ENCODE results near the gene LIMA1. TPM values are rescaled to one million over a fixed set of nuclear protein-coding genes. Genes with fewer than 3 reads are reported as not detected.

LIMA1 gene
- total RNA-seq, 6 experiments from 2014 or later, result 7.3 to 21.9 (median 13.1) TPM

GRCh38 chr12:50252977-50253602 is 30.2 kb downstream of the LIMA1 start:
- WGBS (ENCODE audit: insufficient coverage, low coverage, low lambda C conversion rate, missing lambda C conversion rate), result 66% methylated on average over 6 of the region's 6 CpGs
- no peak for TF ChIP-seq CTCF (IDR thresholded peaks at IDR 0.05)
- TF ChIP-seq POLR2A (IDR thresholded peaks at IDR 0.05), result no peak
- H3K36me3 ChIP-seq, result no peaks in the 10 kb centered on the region
- no peak for DNase-seq
- no peak overlapping the region for H3K4me3 ChIP-seq
- peaks cover 0 to 23% (median 8%) of the 10 kb centered on the region in 4 donors for H3K4me1 ChIP-seq
- no peak overlapping the region for H3K27ac ChIP-seq
- no peaks in the 10 kb centered on the region for H3K27me3 ChIP-seq
- ATAC-seq, result no peak
- no peaks in the 10 kb centered on the region for H3K9me3 ChIP-seq
- intact Hi-C loops (cut with DNase I), result no loop called here

- no peak for ATAC-seq
- no peak overlapping the region for H3K4me3 ChIP-seq
- intact Hi-C loops (cut with DNase I), result no loop called here
- 58% methylated on average over 6 of the region's 6 CpGs for WGBS (ENCODE audit: insufficient coverage, low coverage, low lambda C conversion rate, missing lambda C conversion rate)
- H3K4me1 ChIP-seq, result peaks cover 0 to 16% (median 2%) of the 10 kb centered on the region in 4 donors
- TF ChIP-seq POLR2A (IDR thresholded peaks at IDR 0.05) (no peak), CTCF (IDR thresholded peaks at IDR 0.05) (no peak)
- no peaks in the 10 kb centered on the region for H3K36me3 ChIP-seq
- no peak for DNase-seq
- no peaks in the 10 kb centered on the region for H3K27me3 ChIP-seq
- no peaks in the 10 kb centered on the region for H3K9me3 ChIP-seq
- no peak overlapping the region for H3K27ac ChIP-seq
Measured at GRCh38 chr12:50251619-50252252, 31.6 kb downstream of the LIMA1 start.

DNA sequence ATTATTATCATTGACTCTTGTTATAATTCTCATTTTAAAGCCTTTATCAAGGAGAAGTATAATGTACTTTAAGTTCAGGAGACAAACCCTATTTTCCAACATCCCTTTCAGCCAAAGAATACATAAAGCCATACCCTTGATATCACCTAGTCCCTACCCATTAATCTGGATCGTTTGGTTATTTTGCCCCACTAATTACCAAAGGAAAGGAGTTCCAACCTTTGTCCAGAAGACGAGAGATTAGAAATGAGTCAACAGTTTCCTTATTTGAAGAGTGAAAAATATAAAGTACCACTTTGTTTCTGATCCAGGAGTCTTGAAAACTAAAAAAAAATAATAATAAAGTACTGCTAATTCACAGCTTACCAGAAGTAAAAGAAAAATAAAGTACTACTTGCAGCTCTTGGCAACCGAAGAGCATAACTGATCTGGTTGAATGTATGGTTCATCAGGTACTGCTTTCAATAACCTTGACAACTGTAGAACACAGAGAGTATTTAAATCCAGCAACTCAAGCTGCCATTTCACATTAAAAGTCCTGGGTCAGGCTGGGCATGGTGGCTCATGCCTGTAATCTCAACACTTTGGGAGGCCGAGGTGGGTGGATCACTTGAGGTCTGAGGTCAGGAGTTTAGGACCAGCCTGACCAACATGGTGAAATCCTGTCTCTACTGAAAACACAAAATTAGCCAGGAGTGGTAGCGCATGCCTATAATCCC is 33.7 kb downstream of the LIMA1 start:
- ATAC-seq (no peak), DNase-seq (no peak)
- TF ChIP-seq POLR2A (IDR thresholded peaks at IDR 0.05) (no peak), CTCF (IDR thresholded peaks at IDR 0.05) (no peak)
- H3K36me3 ChIP-seq, result no peaks in the 10 kb centered on the region
- no peak overlapping the region for H3K4me3 ChIP-seq
- intact Hi-C loops (cut with DNase I), result no loop called here
- peaks cover 0 to 16% (median 2%) of the 10 kb centered on the region in 4 donors for H3K4me1 ChIP-seq
- H3K27ac ChIP-seq, result no peak overlapping the region
- H3K9me3 ChIP-seq, result no peaks in the 10 kb centered on the region
- WGBS (ENCODE audit: insufficient coverage, low coverage, low lambda C conversion rate, missing lambda C conversion rate), result 57% methylated on average over 5 of the region's 5 CpGs
- no peaks in the 10 kb centered on the region for H3K27me3 ChIP-seq

DNA sequence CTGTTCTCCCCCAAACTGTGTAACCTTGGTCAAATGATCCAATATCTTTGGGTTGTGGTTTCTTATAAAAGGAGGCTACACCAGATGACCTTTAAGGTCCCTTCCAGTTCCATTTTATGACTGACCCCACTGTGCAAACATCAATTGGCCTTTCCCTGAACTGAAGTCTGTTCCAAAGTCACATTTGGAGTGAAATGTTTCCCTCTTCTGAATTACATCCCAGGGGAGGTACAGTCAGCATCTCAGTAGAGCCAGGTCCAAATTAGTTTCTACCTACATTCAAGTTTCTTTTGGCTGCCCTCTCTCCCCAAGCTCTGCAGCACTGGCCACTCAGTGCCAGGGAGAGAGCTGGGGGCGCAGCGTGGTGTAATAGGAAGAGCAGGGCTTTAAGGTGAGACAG is 34.4 kb downstream of the LIMA1 start:
- no peaks in the 10 kb centered on the region for H3K9me3 ChIP-seq
- no peaks in the 10 kb centered on the region for H3K27me3 ChIP-seq
- H3K36me3 ChIP-seq, result no peaks in the 10 kb centered on the region
- intact Hi-C loops (cut with DNase I), result no loop called here
- TF ChIP-seq POLR2A (IDR thresholded peaks at IDR 0.05), result no peak
- TF ChIP-seq CTCF (IDR thresholded peaks at IDR 0.05), result no peak
- H3K27ac ChIP-seq, result no peak overlapping the region
- peak; percentile 26 to 77 (median 56) for ATAC-seq
- peaks cover 0 to 16% (median 2%) of the 10 kb centered on the region in 4 donors for H3K4me1 ChIP-seq
- DNase-seq, result no peak
- H3K4me3 ChIP-seq, result no peak overlapping the region
- 80% methylated on average over 2 of the region's 2 CpGs for WGBS (ENCODE audit: insufficient coverage, low coverage, low lambda C conversion rate, missing lambda C conversion rate)
